ENCODE results near the gene DUSP16. TPM values are rescaled to one million over a fixed set of nuclear protein-coding genes. Genes with fewer than 3 reads are reported as not detected.

Gene DUSP16
- polyA plus RNA-seq, 2 of the 4 experiments (the other 2 are of a cell fraction), result 18.2 to 34.7 TPM

DNA sequence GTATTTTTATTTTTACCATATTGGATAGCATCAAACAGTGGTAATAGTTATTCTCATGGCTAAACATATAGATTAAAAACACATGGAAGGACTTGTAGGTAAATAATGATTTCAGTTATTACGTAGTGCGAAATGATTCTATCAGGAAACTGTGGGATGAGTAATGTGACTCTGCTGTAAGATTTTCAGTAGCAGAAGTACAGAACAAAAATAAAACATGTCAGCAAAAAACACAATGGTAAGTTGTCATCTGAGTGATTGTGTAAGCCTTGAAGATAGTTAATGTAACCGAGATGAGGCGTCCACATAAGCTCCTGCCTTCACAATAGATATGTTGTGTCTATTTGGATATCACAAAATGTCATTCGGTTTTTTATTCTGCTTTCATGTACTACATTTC is 106.0 kb downstream of the DUSP16 start:
- Histone ChIP-seq H3K27ac (no peak overlapping the region), H3K4me2 (no peak overlapping the region), H3K9me3 (no peaks in the 10 kb centered on the region), H3K4me3 (no peak overlapping the region), H3K4me1 (no peaks in the 10 kb centered on the region; the same call in 2 of the 3 replicates)
- 87% methylated on average over 5 of the region's 5 CpGs for WGBS (ENCODE audit: missing lambda C conversion rate)
- ATAC-seq (no peak), DNase-seq (ENCODE audit: low read depth in 1 of 2, low spot score in 1 of 2) (no peak), FAIRE-seq (peak; percentile 13)
- TF ChIP-seq MAFK (IDR thresholded peaks at IDR 0.05; ENCODE audit: partially characterized antibody), result peak; percentile 95
- no peak for TF ChIP-seq EHF (CRISPR knock-in tag; IDR thresholded peaks at IDR 0.05)
- CTCF ChIA-PET, result interaction anchor here (1.1 to 1.9 kb wide), 2 partner anchors 9 to 10 kb away, joined by 4 to 8 read pairs; no protein-coding TSS in a partner anchor
- POLR2A ChIA-PET, result no interaction called here

DNA sequence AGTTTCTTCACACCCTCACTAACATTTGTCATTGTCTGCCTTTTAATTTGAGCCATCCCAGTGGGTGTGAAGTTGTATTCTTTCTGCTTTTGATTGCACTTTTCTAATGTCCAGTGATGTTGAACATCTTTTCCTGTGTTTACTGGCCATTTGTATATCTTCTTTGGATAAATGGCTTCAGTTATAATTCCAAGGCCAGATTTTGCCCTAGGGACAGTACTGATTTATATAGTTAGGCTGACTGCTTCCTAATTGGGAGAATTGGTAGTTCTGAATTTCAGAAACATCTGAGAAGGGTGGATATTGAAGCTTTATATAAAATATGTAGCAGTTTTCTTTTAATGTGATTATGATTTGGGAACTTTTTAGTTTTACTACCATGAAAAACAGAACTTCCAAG is 108.3 kb downstream of the DUSP16 start:
- Histone ChIP-seq H3K4me2 (no peak overlapping the region), H3K4me1 (peaks cover 21% of the 10 kb centered on the region), H3K4me3 (no peak overlapping the region), H3K27ac (no peak overlapping the region; a peak in 1 of 6 replicates), H3K9me3 (no peaks in the 10 kb centered on the region)
- POLR2A ChIA-PET, result no interaction called here
- ATAC-seq, result no peak
- DNase-seq (ENCODE audit: low read depth in 1 of 2, low spot score in 1 of 2), result no peak
- CTCF ChIA-PET, result interaction anchor here (0.9 to 2.1 kb wide), 3 partner anchors 9 to 11 kb away, joined by 3 to 8 read pairs (median 4); no protein-coding TSS in a partner anchor
- TF ChIP-seq JUN (IDR thresholded peaks at IDR 0.05), result no peak
- no peak for TF ChIP-seq MAFK (IDR thresholded peaks at IDR 0.05; ENCODE audit: partially characterized antibody)
- TF ChIP-seq, protein P1, sequence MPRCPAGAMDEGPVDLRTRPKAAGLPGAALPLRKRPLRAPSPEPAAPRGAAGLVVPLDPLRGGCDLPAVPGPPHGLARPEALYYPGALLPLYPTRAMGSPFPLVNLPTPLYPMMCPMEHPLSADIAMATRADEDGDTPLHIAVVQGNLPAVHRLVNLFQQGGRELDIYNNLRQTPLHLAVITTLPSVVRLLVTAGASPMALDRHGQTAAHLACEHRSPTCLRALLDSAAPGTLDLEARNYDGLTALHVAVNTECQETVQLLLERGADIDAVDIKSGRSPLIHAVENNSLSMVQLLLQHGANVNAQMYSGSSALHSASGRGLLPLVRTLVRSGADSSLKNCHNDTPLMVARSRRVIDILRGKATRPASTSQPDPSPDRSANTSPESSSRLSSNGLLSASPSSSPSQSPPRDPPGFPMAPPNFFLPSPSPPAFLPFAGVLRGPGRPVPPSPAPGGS (IDR thresholded peaks at IDR 0.05), result no peak
- TF ChIP-seq EHMT2 (IDR thresholded peaks at IDR 0.05; ENCODE audit: low read depth), result no peak
- peak; percentile 68 for FAIRE-seq

DNA sequence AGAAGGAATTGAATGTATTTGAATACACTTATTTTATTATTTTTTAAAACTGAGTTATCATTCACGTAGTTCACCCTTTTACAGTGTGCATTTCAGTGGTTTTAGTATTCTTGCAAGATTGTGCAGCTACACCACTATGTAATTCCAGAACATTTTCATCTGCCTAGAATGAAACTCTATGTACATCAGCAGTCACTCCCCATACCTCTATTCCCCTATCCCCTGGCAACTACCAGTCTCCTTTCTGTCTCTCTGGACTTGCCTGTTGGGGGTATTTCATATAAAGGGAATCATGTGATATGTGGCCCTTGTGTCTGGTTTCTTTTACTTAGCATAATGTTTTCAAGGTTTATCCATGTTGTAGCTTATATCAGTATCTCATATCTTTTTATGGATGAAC is 109.0 kb downstream of the DUSP16 start:
- ATAC-seq (no peak), DNase-seq (ENCODE audit: low read depth in 1 of 2, low spot score in 1 of 2) (no peak), FAIRE-seq (no peak)
- 84% methylated on average over 1 of the region's 1 CpG for WGBS (ENCODE audit: missing lambda C conversion rate)
- TF ChIP-seq FOXS1 (CRISPR knock-in tag; IDR thresholded peaks at IDR 0.05) (no peak), EHF (CRISPR knock-in tag; IDR thresholded peaks at IDR 0.05) (no peak), TP53 (CRISPR knock-in tag; IDR thresholded peaks at IDR 0.05) (no peak), MAZ (IDR thresholded peaks at IDR 0.05; ENCODE audit: borderline replicate concordance, low read depth, low read length) (no peak)
- TF ChIP-seq, protein P2, sequence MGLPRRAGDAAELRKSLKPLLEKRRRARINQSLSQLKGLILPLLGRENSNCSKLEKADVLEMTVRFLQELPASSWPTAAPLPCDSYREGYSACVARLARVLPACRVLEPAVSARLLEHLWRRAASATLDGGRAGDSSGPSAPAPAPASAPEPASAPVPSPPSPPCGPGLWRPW (IDR thresholded peaks at IDR 0.05), result no peak
- TF ChIP-seq, protein P3, sequence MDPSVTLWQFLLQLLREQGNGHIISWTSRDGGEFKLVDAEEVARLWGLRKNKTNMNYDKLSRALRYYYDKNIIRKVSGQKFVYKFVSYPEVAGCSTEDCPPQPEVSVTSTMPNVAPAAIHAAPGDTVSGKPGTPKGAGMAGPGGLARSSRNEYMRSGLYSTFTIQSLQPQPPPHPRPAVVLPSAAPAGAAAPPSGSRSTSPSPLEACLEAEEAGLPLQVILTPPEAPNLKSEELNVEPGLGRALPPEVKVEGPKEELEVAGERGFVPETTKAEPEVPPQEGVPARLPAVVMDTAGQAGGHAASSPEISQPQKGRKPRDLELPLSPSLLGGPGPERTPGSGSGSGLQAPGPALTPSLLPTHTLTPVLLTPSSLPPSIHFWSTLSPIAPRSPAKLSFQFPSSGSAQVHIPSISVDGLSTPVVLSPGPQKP (IDR thresholded peaks at IDR 0.05; ENCODE audit: low read depth, low read length), result no peak
- CTCF ChIA-PET, result interaction anchor here (1.2 to 2.1 kb wide), 2 partner anchors 10 to 11 kb away, joined by 3 to 8 read pairs; no protein-coding TSS in a partner anchor
- no peak overlapping the region for H3K4me2 ChIP-seq
- H3K9me3 ChIP-seq, result no peaks in the 10 kb centered on the region
- peaks cover 28% of the 10 kb centered on the region for H3K4me1 ChIP-seq
- no peak overlapping the region for H3K4me3 ChIP-seq
- no peak overlapping the region; a peak in 1 of 6 replicates for H3K27ac ChIP-seq
- POLR2A ChIA-PET, result no interaction called here

DNA sequence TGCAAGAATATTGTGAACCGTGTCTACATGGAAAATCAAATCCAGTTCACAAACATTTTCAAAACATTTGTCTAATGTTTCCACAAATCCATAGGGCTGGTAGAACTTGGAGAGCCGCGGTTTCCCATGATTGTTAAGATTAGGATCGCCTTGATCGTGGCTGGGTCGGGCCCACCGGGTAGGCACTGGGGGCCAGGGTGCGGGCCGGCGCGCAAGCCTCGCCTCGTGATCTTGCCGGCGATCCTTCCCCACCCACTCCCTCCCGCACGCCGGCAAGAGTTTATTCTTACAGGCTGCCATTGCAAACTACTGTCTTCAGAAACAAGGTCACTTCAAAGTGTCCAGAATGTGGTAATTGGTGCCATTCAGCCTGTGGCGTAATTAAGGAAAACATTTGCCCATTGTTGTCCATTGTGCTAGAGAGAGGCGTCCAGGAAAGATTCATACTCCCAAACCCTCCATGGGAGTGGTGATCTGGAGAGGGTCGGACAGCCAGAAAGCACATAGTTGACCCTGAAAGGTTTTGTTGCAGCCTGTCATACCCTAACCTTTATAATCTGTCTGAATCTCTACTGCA is 110.2 kb downstream of the DUSP16 start:
- no peak for DNase-seq (ENCODE audit: low read depth in 1 of 2, low spot score in 1 of 2)
- Histone ChIP-seq H3K9me3 (no peaks in the 10 kb centered on the region), H3K4me2 (no peak overlapping the region), H3K4me1 (peaks cover 29% of the 10 kb centered on the region), H3K4me3 (no peak overlapping the region), H3K27ac (peak overlapping the region in 1 of 2 experiments; percentile 37; a peak in 1 of 6 replicates)
- 96% methylated on average over 21 of the region's 21 CpGs for WGBS (ENCODE audit: missing lambda C conversion rate)
- no peak for FAIRE-seq
- POLR2A ChIA-PET, result no interaction called here
- CTCF ChIA-PET, result no interaction called here
- TF ChIP-seq ZNF302 (CRISPR knock-in tag; IDR thresholded peaks at IDR 0.05) (no peak), CHD4 (IDR thresholded peaks at IDR 0.05; ENCODE audit: borderline replicate concordance) (no peak), GATA3 (IDR thresholded peaks at IDR 0.05; ENCODE audit: borderline replicate concordance) (no peak), ZFP36 (IDR thresholded peaks at IDR 0.05; ENCODE audit: borderline replicate concordance, partially characterized antibody) (no peak)
- TF ChIP-seq, protein P3 (IDR thresholded peaks at IDR 0.05; ENCODE audit: low read depth, low read length), result no peak
- ATAC-seq, result no peak

Data from A549 (cell line).